ENCODE results near the gene NALCN.

GRCh38 chr13:101454767-101455166 lies 38.5 kb upstream of the NALCN start:
- TF ChIP-seq POLR2AphosphoS2 (IDR thresholded peaks at IDR 0.05; ENCODE audit: low read depth, low read length) (no peak), EP300 (IDR thresholded peaks at IDR 0.05; ENCODE audit: borderline replicate concordance in 1 of 2, control insufficient read depth in 1 of 2, low read depth in 2 of 2, low read length in 2 of 2) (no peak), POLR2A (IDR thresholded peaks at IDR 0.05; ENCODE audit: low read depth, low read length) (no peak), RAD21 (IDR thresholded peaks at IDR 0.05; ENCODE audit: insufficient read depth, low read depth, low read length) (no peak), NR2F1 (conservative IDR thresholded peaks at IDR 0.05) (no peak)
